G401.6 (cell line): ENCODE data around the gene ZNF837.
A peak's percentile ranks its signal among the peaks of the same experiment; 100 is the strongest.

Experiments
- FAIRE-seq: peaks from 2 replicates; lab custom pipeline; 2012; peaks lifted over from hg19 to GRCh38; lab: Jason Lieb, UNC

Gene ZNF837

DNA sequence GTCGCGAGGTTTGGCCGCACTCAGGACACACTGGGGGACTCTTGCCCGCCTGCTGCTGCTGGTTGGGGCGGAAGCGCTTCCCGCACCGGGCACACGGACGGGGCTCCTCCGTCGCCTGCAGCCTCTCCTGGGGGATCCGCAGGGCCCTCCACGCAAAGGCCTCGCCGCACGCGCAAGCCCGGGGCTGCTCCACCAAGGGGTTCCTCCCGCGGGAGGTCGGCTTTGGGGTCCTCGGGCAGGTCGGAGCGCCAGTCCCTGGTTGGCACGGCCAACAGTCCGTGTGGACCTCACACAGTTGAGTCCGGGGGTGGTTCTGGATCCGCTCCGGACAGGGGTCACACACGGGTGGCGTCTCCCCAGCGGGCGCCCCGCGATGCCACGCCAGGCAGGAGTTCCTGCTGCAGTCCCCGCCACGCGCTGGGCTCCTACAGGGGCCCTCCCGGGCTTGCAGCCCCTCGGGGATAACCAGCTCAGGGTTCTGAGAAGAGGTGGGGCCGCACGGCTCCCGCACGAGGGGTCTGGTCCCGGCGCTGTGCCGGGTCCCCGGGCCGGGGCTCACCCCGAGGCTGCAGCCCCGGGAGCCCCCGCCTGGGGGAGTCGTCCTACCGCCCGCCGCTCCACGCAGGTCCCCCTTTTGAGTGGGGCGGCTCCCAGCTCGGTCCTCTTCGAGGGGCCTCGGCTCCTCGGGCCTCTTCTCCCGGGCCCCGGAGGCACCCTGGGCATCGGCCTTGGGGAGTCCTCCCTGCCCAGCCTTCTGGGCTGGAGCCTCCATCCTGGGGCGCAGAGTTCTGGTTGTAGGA is 12.1 kb downstream of the ZNF837 start:
- no peak for FAIRE-seq

DNA sequence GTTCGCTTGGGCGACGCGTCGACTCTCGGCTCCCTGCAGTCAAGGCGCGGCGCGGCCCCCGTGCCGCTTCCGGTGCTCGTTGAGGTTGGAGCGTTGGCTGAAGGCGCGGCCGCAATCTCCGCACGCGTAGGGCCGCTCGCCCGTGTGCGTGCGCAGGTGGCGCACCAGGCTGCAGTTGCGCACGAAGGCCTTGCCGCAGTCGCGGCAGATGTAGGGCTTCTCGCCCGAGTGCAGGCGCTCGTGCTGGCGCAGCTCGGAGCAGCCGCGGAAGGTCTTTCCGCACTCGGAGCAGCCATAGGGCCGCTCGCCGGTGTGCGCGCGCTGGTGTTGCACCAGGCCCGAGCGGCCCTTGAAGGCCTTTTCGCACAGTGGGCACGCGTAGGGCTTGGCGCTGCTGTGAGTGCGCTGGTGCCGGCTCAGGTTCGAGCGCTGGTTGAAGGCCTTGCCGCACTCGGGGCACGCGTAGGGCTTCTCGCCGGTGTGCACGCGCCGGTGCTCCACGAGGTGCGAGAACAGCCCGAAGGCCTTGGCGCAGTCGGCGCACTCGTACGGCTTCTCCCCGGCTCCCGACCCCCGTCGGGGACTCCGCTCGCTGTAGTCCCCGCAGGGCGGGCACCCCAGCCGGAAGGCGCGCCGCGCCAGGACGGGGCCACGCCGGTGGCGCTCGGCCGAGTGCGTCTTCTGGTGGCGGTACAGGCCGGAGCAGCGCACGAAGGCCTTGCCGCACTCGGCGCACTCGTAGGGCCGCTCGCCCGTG is 13.0 kb downstream of the ZNF837 start:
- FAIRE-seq: no peak

DNA sequence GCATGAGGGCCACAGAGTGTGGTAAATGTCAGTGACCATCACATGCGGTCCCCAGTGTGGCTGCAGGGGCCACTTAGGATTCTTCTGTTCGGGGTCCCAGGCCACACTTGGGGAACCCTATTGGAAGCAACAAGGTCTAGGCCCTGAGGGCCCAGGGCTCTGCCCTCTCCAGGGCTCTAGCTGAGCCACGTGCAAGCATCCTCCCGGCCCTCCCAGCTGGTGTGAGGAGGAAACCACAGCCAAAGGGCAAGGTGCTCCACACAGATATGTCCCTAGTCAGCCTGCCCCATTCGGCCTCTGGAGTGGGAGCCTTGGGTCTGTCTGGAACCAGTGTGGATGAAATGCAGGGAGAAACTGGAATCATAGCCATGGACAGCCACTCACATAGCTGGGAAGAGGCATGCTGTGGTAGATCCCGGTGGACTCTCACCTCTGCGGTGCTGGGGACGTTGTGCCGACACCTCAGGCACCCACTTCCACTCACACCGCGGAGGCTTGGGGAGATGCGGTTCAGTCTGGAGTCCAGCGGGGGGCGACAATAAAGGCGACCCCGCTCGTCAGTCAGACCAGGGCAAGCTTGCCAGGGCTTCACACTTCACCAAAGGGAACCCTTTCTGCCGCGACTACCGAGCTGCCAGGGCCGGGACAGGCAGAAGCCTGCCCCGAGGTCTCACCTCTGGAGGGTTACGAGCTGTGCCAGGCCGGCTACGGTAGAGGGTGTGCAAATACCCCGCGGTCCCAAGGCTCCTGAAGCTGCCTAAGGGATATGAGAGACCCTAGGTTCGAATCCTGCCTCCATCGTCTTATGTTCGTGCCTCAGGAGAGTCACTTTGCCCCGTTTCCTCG is 14.0 kb downstream of the ZNF837 start:
- no peak for FAIRE-seq

DNA sequence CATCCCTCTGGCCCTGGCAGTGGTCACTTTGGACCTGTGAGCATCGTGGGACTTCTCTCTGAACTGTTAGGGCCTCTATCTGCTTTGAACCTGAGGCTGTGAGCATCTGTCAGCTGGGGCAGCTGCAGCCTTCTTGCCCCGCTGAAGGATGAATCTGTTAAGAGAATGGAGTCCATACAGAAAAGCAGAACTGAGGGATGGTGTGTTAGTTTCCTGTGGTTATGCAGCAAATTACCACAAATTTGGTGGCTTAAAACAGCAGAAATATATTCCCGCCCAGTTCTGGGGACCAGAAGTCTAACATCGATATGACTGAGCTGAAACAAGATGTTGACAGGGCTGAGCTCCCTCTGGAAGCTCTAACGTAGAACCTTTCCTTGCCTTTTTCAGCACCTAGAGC is 16.7 kb downstream of the ZNF837 start:
- FAIRE-seq: no peak

DNA sequence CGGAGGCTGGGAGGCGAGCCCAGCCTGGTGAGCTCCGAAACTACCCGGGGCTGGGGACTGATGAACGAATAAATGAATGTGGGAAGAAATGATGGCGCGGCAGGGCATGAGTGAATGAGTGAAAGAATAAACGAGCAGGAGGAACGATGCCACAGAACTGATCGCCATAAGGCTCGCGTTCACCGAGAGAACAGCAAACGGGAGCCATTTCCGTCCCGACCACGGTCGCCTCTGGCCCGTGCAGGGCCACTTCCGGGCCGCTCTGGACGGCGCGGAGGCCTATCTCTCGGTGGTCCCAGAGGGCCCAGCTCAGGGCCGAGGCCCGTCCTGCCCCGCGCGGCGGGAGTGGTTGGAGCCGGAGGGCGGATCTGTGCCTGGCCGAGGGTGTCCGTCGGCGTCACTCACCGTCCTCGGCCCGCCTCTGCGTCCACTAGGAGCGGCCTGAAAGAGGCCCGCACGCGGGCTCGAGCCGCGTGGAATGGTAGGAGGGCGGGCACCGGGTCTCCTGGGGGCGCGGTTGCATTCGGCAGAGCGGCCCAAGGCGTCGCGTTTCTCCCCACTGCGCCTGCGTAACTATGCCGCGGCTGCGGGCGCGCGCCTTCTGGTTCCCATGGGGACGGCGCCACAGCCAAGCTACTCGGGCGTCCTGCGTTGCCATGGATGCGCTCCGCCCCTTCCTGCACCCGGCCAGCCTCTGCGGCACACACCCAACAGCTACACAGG is 18.4 kb downstream of the ZNF837 start, which contains the start of gene ZNF497:
Gene ZNF497 (minus strand): TSS at position 480 of the 723 bp plus-strand sequence. CDS start 5,116 bp downstream, outside the sequence.
- FAIRE-seq: peak; percentile 95

DNA sequence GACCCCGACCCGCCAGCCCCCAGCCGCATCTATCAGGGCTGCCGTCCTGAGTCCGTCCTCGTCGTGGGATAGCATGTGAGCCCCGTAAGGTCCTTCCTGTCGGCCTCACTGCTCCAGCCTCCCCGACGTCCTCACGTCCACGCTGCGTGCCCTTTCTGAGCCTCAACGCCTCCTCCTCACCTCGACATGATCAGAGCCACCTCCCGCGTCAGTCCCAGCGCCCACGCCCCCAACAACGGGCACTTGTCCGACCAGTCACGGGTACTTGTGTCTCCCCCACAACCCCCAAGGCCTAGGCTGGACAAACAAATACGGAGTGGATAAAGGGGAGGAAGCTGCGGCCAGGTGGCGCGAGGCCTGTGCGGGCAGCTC is 18.9 kb downstream of the ZNF837 start:
- FAIRE-seq: no peak

DNA sequence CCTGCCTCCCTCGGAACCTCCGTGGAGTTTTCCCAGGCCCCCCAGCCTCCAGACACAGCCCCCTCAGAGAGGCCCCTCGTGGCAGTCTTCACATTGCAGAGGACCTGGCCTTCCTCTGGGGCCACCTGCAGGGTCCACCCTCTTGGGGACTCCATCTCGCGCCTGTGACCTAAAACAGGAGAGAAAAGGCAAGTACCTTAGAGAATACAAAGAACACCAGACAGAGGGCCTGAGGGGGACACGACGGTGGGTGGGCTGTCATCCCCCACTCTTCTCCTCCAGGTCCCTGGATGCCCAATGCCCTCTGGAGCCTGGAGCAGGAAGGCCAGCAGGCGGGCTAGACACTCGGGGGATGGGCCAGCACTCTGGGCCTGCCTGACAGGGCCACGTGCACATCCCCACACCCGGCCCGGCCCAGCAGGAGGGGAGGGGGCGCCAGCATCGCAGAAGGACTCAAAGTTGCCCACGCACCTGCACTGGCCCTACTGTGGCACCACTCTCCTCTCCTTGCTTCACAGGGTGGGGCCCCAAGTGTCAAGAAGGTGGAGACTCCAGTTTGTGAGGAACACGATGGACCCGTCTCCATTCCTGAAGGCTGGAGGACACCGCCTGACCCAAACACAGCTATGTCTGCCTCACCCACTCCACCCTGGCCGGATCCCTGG is 23.2 kb downstream of the ZNF837 start:
- FAIRE-seq: no peak

DNA sequence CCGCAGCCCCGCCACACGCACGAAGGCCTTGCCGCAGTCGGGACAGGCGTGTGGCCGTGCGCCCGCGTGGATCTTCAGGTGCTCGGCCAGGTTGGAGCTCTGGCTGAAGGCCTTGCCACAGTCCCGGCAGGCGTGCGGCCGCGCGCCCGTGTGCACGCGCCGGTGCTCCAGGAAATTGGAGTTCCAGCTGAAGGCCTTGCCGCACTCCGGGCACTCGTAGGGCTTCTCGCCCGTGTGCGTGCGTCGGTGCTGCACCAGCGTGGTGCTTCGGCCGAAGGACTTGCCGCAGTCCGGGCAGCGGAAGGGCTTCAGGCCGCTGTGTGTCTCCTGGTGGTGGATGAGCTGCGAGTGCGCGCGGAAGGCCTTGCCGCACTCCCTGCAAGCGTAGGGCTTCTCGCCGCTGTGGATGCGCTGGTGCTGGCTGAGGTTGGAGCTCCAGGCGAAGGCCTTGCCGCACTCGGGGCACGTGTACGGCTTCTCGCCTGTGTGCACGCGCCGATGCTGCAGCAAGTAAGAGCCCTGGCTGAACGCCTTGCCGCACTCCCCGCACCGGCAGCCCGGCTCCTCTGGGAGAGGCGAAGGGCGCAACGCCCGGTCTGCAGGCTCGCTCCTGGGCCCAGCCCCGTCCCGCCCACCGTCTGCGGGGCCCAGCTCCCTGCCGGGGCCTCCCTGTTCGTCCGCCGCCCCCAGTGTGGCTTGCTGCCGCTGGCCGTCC is 23.9 kb downstream of the ZNF837 start:
- no peak for FAIRE-seq

DNA sequence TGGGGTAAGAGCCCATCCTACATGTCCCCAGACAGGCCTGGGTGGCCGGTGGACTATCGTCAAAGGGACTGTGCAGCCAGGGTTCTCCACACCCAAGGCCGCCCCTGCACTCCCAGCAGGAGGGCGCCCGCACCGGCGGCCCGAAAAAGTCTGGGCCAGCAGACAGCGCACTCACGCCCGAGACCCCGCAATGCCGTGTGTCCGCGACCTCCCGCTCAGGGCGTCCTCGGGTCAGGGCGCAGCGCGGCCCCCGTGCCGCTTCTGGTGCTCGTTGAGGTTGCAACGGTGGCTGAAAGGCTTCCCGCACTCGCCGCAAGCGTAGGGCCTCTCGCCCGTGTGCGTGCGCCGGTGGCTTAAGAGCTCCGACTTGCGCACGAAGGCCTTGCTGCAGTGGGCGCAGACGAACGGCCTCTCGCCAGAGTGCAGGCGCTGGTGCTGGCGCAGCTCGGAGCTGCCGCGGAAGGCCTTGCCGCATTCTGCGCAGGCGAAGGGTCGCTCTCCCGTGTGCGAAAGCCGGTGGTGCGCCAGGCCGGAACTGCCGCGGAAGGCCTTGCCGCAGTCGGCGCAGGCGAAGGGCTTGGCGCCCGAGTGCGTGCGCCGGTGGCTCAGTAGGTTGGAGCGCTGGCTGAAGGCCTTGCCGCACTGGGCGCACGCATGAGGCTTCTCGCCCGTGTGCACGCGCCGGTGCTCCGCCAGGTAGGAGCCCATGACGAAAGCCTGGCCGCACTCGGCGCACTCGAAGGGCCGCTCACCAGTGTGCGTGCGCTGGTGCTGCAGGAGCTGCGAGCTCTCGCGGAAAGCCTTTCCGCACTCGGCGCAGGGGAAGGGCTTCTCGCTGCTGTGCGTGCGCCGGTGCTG is 24.7 kb downstream of the ZNF837 start:
- no peak for FAIRE-seq

DNA sequence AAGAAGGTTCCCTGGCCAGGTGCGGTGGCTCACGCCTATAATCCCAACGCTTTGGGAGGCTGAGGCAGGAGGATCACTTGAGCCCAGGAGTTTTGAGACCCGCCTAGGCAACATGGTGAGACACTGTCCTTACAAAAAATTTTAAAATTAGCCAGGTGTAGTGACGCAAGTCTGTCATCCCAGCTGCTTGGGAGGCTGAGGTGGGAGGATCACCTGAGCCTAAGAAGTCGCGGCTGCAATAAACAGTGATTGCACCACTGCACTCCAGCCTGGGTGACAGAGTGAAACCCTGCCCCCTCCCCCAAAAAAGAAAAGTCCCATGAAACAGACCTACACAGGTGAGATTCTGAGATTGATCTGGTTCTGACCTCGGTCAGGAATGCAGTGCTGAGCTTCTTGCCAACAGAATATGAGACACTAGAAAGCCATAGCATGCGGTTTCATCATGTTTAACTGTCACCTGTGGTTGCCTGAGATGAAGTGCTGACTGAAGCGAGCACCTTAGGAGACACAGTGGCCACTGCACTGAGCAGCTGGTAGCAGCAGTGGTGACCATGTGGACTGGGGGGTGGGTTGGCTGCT is 25.5 kb downstream of the ZNF837 start:
- FAIRE-seq: no peak

DNA sequence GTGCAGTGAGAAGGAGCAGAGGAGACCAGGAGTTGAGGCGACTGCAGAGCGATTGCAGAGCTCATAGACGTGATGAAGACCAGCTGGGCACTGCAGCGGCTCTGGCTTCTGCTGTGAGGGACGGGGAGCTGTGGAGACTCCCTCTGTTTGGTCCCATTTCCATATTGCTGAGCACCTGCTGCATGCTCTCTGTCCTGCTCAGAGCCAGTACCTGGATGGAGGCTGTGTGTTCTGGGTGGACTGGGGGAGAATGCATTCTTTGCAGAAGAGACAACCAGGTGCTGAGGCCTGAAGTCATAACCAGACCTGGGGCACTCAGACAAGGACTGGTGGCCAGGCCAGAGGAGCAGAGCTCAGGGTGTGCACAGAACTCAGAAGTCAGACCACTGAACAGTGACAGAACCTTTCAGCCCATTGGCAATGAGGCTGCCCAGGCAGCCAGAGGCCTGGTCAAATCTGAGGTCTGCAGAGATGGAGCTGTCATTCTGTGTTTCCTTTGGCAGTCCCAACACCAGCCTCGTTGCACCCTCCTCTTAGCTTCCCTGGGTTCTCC is 26.3 kb downstream of the ZNF837 start:
- FAIRE-seq: no peak

DNA sequence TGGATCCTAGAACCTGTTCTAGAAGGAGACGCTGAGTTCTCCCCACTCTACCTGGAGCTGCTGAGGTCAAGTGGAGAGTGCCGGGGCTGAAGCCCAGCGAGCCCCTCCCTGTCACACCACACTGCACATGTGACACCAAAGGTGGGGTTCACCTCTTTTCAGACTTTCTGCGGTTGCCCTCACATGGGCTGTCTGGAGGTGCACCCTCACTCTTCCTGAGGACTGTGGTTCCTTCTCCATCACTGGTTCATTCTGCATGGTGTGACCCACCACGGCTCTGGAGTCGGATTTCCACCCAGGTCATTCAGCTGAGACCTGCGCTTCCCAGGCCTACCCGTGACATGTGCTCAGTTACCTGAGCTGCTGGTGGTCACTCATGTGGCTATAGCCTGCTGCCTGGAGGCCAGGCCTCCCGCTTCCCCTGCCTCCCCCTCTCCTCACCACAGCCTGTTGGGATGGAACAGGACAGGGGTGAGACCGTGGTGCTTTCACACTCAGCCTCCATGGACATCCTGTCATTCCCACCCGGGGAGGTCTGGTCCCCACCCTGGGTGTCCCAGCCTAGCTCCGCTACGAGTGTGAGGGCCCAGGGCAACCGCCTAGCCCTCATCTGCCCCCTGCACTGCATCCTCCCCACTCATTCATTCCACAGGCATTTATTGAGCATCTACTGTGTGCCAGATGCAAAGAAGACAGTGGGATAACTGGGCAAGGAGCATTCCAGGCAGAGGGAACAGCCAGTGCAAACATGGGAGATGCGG is 26.9 kb downstream of the ZNF837 start:
- FAIRE-seq: no peak

DNA sequence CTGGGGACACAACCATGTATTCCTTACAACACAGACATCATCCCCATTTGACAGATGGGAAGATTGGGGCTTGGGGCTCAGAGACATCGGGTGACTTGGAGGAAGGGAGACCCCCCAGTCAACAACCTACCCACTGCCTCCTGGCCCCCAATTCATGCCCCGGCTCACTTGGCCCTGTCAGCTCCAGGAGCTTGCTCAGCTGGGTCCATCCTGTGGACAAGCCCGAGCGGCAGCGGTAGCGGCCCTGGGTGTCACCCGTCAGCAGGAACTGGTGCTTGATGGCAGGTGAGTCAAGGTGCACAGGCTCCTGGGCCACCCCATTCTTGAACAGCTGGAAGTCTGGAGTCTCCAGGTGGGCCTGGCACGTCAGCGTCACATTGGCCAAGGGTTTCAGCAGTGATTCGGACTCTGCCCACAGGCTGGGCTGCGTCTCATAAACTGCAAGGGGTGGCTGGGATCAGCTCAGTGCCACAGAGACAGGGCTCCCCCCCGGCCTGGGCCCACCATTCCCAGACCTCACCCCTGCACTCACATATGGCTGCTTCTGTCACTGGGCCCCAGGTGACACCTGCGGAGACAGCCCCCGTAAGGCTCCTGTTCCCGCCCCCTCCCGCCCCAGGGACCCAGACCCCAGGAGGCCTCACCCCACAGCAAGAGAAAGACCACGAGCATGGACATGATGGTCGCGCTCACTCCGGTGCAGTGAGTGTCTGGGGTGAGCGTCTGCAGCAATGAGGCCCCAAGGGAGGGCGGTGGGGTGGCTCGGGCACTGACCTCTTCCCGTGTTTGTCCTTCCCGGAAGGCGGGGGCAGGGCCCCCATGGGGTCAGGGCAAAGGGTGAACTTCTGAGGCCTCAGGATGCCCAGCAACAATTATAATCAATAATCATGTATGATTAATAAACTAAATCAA is 27.8 kb downstream of the ZNF837 start, which contains the start of gene A1BG:
Gene A1BG (minus strand): TSS at position 733 of the 912 bp plus-strand sequence. CDS start 55 bp downstream, at position 678.
- no peak for FAIRE-seq

DNA sequence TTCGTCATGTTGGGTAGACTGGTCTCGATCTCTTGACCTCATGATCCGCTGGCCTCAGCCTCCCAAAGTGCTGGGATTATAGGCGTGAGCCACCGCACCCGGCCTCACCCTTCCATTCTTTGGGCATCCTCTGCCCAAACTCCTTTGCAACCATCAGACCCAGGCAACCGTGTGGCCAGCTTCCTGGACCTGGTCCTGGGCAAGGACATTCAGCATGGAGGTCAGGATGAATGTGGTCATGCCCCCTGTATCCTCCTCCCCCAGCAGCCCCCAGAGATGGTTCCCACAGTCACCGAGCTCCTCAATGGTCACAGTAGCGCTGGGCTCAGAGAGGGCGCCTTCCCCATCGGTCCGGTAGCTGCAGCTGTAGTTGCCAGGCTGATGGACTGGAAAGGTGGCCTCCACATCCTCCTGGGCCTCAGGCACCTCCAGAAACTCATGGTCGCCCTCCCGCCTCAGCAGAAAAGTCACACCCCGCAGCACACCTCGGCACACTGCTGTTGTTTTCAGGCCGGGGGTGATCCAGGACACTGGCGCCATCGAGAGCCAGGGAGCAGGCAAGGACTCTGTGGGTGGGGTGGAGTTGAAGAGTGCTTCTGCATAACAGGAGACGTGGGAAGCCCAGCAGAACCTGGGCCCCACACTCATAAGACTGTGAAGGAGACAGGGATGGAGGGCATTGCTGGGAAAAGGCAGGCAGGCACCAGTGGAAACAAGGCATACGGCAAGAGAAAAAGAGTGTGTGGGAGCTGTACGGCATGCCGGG is 28.7 kb downstream of the ZNF837 start:
- no peak for FAIRE-seq

DNA sequence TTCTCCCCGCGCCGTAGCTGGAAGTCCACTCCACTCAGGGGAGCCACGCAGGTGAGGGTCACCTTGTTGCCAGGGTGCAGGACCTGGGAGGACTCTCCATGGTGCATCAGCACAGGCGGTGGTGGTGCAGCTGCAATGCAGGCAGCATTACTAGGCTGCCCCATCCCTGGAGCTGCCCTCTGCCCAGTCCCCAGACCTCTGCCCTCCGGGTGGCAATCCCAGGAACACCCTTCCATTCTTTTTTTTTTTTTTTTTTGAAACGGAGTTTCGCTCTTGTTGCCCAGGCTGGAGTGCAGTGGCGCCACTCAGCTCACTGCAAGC is 29.3 kb downstream of the ZNF837 start:
- FAIRE-seq: no peak

DNA sequence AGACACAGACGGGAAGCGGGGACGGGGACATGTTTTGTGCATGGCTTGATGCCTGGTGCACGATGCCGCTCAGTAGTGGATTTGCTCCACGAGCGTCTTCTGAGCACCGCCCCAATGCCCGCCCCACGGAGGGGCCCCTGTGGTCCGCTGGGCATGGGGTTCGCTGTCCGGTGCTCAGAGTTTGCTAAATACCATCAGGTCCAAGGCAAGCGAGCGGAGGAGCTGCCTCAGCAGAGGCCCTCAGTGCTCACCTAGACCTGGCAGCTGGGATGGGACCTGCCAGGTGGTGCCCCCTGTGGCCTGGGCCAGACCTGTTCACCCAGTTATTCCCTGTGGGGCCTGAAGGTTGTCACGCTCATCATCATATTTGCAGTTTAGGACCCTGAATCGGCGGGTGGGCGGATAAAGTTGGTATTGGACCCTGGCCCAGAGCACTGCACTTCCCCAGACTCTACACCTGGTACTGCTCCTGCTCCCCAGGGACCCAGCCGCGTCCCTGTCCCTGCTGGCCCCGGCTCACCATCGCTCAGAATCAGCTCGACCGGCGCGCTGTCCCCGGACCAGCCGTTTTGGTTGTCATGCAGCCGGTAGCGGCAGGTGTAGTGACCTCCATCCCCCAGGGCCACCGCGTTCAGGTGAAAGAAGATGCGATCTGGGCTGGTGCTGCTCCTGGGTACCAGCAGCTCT is 29.8 kb downstream of the ZNF837 start:
- no peak for FAIRE-seq
